GM19035 (cell line): ENCODE results near the gene KIF14.
A peak's percentile ranks its signal among the peaks of the same experiment; 100 is the strongest.
"Not testable (repeated sequence)": the region's sequence is repeated elsewhere in the genome, so short reads cannot be mapped to it uniquely, and the experiment has no call there.

Source experiments
- ATAC-seq: cut with Tn5 transposase; IDR thresholded peaks from one replicate; pipeline ENCODE4 v1.9.1; 2021; ENCODE audit not compliant: unreplicated experiment

The KIF14 gene

DNA sequence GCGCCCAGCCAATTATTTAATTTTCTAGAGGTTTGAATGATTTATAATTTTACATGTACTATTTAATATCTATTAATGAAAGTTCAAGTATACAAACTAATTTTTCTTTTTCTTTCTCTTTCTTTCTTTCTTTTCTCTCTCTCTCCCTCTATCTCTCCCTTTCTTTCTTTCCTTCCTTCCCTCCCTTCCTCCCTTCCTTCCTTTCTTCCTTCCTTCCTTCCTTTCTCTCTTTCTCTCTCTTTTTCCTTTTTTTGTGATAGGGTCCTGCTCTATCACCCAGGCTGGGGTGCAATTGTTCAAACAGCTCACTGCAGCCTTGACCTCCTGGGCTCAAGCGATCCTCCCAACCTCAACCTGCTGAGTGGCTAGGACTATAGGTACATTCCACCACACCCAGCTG is 16.1 kb upstream of the KIF14 start:
- no peak for ATAC-seq

DNA sequence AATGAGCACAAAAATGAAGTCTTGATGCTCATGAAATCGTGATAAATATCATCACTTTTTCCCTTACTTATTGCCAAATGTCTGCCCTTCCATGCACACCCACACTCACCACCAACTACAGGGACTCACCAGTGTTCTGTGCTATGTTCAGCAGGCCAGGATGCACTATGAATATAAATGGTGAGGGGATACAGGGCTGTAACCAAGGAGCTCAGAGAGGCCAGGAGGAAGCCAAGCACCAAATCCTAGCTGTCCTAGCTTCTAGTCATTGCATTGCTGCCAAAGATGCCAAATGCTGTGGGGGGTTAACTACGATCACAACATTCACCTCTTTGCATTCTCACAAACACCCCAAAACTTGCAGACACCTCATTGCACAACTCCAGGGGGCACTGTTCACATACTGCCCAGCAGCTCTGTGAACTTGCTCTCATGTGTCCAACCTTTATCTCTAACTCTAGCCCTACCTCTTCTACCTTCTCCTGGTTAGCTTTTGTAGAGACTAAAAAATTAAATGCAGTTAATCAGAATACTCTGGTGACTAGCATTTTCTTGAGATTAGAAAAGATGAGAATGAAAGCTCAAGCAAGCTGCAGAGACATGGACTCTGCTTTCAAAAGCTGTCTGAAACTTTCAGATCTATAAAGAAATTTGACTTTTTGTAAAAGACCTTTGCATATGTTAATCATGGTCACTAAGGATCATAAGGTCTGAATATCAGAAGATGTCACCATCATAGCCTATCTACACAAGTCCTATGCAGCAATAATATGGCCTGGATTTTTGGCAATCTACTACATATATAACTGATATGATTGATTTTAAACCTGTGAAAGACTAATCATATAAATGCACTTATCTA is 13.9 kb upstream of the KIF14 start:
- ATAC-seq, result no peak

DNA sequence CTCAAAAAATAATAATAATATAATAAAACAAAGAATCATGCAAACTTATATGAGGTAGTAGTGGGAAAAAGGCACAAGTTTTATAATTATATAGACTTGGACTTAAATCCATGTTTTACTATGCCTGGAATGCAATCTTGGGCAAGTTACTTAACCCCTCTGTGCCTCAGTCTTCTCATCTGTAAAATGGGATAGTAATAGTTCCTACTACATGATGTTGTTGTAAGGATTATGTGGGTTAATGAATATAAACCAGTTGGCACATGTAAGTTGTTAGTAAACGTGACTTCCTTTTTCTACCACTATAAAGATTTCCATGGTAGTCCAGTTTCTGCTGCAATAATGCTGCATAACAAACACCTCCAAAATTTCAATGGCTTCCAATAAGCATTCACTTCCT is 10.8 kb upstream of the KIF14 start:
- ATAC-seq, result no peak

DNA sequence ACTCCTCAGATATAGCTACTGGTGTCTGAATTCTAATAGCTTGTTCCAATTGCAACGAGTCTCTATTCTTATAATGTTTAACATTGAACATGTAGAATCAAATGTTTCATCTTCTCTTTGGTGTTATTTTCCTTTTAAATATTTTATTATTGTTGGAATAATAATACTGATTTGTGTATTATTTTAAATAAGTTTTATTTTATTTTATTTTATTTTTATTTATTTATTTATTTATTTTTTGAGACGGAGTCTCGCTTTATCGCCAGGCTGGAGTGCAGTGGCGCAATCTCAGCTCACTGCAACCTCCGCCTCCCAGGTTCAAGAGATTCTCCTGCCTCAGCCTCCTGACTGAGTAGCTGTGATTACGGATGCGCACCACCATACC is 10.0 kb upstream of the KIF14 start:
- not testable (repeated sequence) for ATAC-seq

GRCh38 chr1:200629876-200630514 is 9.4 kb upstream of the KIF14 start:
- no peak for ATAC-seq

GRCh38 chr1:200628223-200628881 is 7.8 kb upstream of the KIF14 start:
- peak; percentile 75 for ATAC-seq

GRCh38 chr1:200627575-200628222 is 7.1 kb upstream of the KIF14 start:
- ATAC-seq, result no peak

GRCh38 chr1:200626853-200627534 is 6.4 kb upstream of the KIF14 start:
- ATAC-seq, result no peak

DNA sequence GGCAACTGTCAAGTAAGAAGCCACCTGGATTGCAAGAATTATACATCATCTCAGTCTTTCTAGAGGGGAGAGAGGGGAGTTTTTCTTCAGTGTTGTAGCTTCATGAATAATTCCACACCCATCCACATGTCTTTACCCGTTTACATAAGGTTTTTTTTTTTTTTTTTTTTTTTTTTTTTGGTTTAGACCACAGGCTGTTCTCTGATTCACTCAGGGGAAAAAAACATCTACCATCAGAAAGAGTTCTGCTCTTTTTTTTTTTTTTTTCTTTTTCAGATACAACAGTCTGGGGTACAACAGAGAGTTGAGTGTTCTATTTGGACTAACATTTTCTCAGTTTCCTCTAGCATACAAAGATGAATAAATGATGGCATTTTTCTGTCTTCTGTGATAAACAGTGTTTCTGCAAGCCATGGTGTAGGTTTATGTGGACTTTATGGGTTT is 4.9 kb upstream of the KIF14 start:
- ATAC-seq, result no peak

DNA sequence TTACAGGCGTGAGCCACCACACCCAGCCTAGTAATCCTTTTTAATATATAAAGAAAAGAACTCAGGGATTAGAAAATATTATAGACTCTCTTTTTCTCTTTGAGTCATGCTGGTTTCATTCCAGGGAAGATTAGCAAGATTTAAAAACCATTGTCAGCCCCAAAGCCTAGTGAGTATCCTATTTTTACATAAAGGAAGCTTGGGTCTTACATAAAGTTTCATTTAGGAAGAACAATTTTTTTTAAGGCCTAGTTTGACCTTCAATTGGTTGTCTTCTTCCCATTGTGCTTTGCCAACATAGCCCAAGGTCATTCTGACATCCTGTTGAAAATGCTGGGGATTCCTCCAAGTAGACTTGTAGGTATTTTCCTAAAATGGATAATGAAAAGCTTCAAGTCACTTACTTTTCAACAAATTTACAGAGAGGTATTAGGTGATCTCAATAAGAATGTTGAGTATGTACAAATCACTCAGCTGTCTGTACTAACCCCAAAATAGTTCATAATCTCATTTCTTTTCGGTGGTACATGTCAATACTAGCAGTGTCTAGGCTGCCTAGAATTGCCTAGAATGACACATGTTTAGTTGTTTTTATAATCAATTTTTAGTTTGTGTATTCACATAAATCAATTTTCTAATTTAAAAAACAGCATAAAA is 4.3 kb upstream of the KIF14 start:
- ATAC-seq, result no peak

- ATAC-seq, result no peak
Observed at GRCh38 chr1:200619894-200620272, 668 bp downstream of the KIF14 start.

- ATAC-seq, result no peak
Observed at GRCh38 chr1:200610846-200611245, 9.7 kb downstream of the KIF14 start.

DNA sequence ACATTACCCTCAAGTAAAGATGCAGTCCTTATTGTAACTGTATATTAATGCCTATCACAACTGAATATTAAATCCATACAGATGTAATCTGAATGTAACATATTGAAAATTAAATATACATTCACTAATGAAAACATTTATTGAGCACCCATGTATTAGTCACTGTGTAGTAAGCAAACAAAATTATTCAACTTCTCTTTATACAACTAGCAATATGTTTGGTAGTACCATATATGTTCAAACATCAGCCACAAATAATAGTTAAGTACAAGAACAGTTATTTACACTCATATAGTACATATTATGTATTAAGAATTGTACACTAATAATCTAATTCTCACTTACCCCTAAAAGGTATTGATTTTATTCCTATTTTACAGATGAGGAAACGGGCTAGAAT is 17.9 kb downstream of the KIF14 start:
- ATAC-seq, result no peak

DNA sequence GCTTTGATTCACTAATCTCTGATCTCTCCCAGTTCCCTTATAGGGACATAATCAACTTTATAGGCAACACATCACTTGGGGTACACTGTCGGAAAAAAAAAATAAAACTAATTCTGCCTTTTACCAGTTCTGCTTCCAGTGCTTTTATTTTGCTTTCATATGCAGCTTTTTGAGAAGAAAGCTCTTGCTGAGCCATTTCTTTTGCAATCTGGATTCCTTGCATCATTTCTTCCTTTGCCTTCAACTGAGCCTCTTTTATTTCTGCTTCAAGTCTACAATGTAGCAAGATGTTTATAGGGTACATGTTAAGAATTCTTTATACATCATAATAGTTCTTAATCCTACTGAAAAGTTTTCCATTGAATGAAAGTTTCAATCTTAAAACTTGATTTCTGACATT is 30.6 kb downstream of the KIF14 start:
- no peak for ATAC-seq

- ATAC-seq, result no peak
Observed at GRCh38 chr1:200588698-200589097, 31.9 kb downstream of the KIF14 start.

GRCh38 chr1:200564319-200564718 is 56.2 kb downstream of the KIF14 start:
- no peak for ATAC-seq

GRCh38 chr1:200561856-200562214 is 58.7 kb downstream of the KIF14 start:
- peak; percentile 43 for ATAC-seq

DNA sequence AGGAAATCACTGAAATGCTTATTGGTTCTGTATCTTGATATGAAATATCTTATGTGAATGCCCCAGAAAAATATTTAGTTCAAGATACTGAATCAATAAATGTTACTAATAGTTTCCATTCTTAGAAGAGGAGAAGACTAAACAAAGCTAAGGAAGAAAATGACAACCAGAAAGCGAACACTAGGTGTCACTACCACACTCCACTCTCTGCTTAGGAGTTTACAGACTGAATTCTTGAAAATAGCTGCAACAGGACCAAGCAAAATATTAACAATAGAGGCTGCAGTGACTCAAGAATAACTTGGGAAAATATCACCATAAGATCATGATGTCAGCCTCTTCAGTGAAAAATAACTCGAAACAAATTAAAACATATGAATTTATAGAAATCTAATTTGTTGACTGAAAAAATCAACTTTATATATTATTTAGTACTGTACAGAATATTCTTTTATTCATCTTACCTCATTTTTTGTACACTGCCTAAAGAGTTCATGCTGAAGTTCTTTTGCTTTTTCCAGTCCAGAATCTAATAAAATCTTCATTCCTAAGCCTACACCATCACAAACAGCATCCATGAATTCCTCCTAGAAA is 61.6 kb downstream of the KIF14 start:
- no peak for ATAC-seq

GRCh38 chr1:200556002-200556401 is 64.5 kb downstream of the KIF14 start:
- no peak for ATAC-seq

- not testable (repeated sequence) for ATAC-seq
Observed at GRCh38 chr1:200552737-200553136, 67.8 kb downstream of the KIF14 start.
